GM13977 (cell line): ENCODE results near the gene SLC34A3.

Experiments
- DNase-seq: peaks from one replicate; pipeline ENCODE4 v3.0.0; 2012; ENCODE audit warnings: low spot score
- in situ Hi-C: fragments of 300-500 bp; cut with MboI; formaldehyde crosslinking; loops from one replicate; pipeline ENCODE4 v1.12.0; 2022; ENCODE audit warnings: low sequenced_read_pairs, low pct_unique_long_range_greater_than_20kb, mixed read lengths, inconsistent platforms; ENCODE audit not compliant: unreplicated experiment
- TF ChIP-seq, protein P1 (sequence below): IDR thresholded peaks from 2 replicates; pipeline ENCODE4 v1.5.1; 2012; ENCODE audit warnings: mild to moderate bottlenecking, control low read depth; ENCODE audit not compliant: insufficient read depth; ENCODE audit errors: extremely low read depth, missing control alignments

Gene SLC34A3

DNA sequence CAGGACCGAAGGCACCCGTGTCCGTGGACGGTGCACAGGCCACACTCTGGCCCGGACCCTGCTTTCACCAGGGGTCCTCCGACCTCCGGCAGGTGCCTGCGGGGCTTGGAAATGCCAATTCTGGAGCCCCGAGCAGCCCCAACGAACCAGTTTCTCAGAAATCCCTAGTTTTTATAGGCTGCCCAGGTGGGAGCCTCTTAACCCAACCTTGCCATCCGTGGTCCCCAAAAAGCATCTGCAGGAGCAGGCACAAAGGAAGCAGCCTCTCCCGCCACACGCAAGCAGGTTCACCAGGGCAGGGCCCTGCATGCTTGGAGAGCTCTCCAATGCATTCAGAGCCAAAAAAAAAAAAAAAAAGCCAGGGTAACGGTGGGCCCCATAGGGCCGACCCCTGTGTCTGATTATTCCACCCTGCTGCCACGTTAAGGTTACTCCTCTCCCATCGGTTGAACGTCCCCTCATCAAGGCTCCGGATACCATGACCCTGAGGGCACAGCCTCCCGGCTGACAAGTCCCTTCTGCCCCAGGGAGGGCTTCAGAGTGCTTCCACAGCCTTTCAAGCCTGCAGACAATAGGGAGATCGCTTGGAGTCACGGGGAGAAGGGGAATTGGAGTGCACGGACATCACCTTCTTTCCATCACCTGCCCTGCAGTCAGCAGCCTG is 29.4 kb upstream of the SLC34A3 start:
- DNase-seq: no peak
- TF ChIP-seq, protein P1, sequence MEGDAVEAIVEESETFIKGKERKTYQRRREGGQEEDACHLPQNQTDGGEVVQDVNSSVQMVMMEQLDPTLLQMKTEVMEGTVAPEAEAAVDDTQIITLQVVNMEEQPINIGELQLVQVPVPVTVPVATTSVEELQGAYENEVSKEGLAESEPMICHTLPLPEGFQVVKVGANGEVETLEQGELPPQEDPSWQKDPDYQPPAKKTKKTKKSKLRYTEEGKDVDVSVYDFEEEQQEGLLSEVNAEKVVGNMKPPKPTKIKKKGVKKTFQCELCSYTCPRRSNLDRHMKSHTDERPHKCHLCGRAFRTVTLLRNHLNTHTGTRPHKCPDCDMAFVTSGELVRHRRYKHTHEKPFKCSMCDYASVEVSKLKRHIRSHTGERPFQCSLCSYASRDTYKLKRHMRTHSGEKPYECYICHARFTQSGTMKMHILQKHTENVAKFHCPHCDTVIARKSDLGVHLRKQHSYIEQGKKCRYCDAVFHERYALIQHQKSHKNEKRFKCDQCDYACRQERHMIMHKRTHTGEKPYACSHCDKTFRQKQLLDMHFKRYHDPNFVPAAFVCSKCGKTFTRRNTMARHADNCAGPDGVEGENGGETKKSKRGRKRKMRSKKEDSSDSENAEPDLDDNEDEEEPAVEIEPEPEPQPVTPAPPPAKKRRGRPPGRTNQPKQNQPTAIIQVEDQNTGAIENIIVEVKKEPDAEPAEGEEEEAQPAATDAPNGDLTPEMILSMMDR: no peak
- in situ Hi-C loops: no loop called here

GRCh38 chr9:137202966-137203365 is 27.7 kb upstream of the SLC34A3 start:
- DNase-seq: no peak
- in situ Hi-C loops: no loop called here
- TF ChIP-seq, protein P1: no peak

GRCh38 chr9:137204731-137205125 is 26.0 kb upstream of the SLC34A3 start:
- DNase-seq: no peak
- TF ChIP-seq, protein P1: no peak
- in situ Hi-C loops: no loop called here

GRCh38 chr9:137205126-137206069 is 25.3 kb upstream of the SLC34A3 start, which contains the start of the genes NDOR1 and TMEM203:
NDOR1 (plus strand) TSS chr9:137205700; CDS start chr9:137205778, 78 bp downstream.
TMEM203 (minus strand) TSS chr9:137205648; CDS start chr9:137205414, 234 bp downstream.
- TF ChIP-seq, protein P1: no peak
- peak; percentile 98 for DNase-seq
- in situ Hi-C loops: no loop called here

DNA sequence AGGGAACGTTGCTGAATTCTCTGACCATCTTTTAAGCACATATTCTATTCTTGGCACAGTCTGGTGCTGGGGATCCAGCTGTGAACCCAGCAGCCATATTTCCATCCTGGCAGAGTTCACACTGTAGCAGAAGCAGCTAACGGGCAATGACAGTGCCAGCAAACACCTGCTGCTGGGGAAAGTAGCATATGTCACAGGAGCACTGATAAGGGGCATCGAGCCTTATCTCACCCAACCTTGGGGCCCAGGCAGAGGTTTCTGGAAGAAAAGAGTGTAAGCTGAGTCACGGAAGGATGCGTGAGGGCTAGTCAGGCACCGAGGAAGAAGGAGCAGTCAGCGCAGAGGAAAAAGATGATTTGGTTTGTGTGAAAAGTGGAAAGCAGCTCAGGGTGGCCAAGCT is 24.1 kb upstream of the SLC34A3 start:
- TF ChIP-seq, protein P1: no peak
- in situ Hi-C loops: no loop called here
- DNase-seq: no peak

DNA sequence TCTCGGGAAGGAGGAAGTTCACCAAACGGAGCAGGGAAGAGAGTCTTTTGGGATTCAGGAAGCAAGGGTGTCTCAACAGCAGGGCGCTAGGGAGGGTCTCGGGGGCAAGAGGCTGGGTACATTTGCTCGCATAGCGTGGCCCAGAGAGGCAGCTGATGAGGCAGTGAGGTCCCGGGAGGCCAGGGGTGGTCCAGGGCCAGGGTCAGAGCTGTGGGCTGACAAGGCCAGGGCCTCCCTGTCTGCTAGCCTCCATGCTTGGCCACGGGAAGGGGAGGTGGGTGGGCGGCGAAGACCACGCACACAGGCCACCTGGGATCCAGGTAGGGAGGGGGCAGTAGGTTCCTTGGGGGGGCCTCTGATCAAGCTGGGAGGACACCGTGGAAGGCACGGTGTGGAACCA is 19.2 kb upstream of the SLC34A3 start:
- TF ChIP-seq, protein P1: no peak
- DNase-seq: no peak
- in situ Hi-C loops: no loop called here
